Jurkat, Clone E6-1 (cell line): ENCODE measurements around the gene ABCC1.

Experiments
- DNase-seq: peaks from one replicate; pipeline ENCODE4 v3.0.0-alpha.2; 2011; ENCODE audit warnings: low read depth, low spot score
- H3K4me3 ChIP-seq: 2 replicates; pipeline ENCODE4 v1.5.1; 2011; ENCODE audit warnings: mild to moderate bottlenecking, low read length, control low read depth, moderate library complexity

ABCC1 gene

DNA sequence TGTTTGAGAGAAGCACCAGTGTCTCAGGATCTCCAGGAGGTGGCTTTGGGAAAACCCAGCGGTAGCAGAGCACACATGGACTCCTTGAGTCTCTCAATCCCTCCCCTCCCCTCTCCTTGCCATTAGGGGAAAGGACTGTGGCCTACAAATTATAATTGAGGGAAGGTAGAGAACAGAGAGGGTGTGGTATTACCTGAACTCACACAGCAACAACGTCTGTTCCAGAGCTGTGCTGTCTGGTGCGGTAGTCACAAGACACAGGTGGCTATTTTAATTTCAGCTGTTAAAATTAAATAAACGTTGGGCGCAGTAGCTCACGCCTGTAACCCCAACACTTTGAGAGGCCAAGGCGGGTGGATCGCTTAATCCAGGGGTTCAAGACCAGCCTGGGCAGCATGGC lies 163.7 kb downstream of the ABCC1 start:
- H3K4me3 ChIP-seq: no peak overlapping the region

GRCh38 chr16:16116841-16117240 lies 167.4 kb downstream of the ABCC1 start:
- no peak for DNase-seq
- no peak overlapping the region for H3K4me3 ChIP-seq

More for the DNA sequence above, 163.7 kb downstream of the ABCC1 start:
- no peak for DNase-seq

- no peak for DNase-seq
- no peak overlapping the region for H3K4me3 ChIP-seq
Measured at GRCh38 chr16:16118337-16118736, 168.9 kb downstream of the ABCC1 start.

- H3K4me3 ChIP-seq: no peak overlapping the region
- peak; percentile 45 for DNase-seq
Measured at GRCh38 chr16:16120044-16120381, 170.6 kb downstream of the ABCC1 start.

- DNase-seq: peak; percentile 57
- H3K4me3 ChIP-seq: no peak overlapping the region
Measured at GRCh38 chr16:16120382-16121184, 171.2 kb downstream of the ABCC1 start.

DNA sequence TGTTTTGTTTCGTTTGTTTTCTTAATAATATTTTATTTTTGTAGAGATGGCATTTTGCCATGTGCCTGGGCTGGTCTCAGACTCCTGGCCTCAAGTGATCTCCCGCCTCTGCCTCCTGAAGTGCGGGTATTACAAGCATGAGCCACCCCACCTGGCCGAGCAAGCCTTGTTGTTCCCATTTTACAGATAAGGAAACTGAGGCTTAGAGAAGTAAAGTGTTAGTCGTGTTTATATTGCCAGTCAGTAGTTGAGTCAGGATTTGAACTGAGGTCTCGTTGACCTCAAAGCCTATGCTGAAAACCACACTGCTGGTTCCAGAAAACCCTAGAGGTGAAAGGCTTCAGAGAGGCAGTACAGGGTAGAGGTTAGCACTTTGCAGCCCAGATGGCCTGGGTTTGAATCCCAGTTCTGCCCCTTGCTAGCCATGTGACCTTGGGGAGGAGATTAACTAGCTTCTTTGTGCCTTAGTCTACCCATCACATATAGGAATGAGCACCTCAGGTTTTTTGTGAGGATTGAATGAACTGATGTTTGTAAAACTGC lies 171.8 kb downstream of the ABCC1 start:
- H3K4me3 ChIP-seq: no peak overlapping the region
- no peak for DNase-seq

DNA sequence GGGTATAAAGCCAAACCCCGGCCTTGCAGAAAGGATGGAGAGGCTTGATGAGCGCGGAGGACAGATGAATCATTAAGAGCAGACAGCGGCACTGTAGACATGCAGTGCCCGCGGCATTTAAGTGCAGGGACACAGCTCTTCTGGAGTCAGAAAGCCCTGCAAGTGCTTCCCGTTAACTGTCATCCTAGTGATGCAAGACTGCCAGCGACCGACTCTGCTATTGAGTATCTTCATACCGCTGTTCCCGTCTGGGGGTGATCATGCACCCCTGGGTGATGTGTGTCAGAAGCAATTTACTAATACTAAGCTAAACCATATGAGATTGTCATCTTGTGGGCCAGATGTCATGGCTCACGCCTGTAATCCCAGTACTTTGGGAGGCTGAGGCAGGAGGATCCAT lies 172.8 kb downstream of the ABCC1 start:
- no peak for DNase-seq
- no peak overlapping the region for H3K4me3 ChIP-seq

DNA sequence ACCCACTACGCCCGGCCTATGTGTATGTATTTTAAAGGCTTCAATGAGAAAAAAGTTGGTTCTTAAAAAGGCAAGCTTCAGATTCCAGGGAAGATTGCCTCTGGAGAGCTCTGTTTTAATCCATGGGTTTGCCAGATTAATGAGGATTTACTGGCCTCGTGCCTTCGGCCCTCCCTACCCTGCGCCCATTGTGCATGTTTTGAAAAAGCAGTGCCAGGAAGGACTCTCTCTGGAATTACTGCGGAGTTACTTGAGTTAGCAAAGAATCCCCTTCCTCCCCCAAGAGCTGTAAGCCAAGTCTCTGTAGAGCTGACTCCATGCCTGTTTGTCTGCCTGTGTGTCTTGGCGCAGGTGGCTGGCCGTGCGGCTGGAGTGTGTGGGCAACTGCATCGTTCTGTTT lies 175.0 kb downstream of the ABCC1 start:
- no peak for DNase-seq
- no peak overlapping the region for H3K4me3 ChIP-seq

DNA sequence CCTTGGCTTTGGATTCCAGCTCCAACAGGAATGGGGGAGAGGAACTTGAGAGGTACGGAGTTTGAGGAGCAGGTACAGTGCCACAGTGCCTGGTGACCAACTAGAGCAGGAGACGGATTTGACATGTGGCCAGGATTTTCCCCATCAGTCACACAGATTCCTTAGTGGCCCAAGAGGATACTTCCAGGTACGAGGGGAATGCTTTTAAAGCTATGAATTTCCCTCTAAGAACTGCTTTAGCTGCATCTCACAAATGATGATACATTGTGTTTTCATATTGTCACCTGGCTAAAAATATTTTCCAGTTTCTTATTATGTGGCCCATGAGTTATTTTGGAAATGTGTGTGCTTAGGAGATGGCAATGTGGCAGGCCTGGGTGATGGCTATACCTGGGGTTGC lies 175.6 kb downstream of the ABCC1 start:
- no peak overlapping the region for H3K4me3 ChIP-seq
- DNase-seq: no peak

- no peak for DNase-seq
- no peak overlapping the region for H3K4me3 ChIP-seq
Measured at GRCh38 chr16:16126896-16127295, 177.5 kb downstream of the ABCC1 start.

- H3K4me3 ChIP-seq: no peak overlapping the region
- DNase-seq: peak; percentile 67
Measured at GRCh38 chr16:16127469-16128116, 178.2 kb downstream of the ABCC1 start.

DNA sequence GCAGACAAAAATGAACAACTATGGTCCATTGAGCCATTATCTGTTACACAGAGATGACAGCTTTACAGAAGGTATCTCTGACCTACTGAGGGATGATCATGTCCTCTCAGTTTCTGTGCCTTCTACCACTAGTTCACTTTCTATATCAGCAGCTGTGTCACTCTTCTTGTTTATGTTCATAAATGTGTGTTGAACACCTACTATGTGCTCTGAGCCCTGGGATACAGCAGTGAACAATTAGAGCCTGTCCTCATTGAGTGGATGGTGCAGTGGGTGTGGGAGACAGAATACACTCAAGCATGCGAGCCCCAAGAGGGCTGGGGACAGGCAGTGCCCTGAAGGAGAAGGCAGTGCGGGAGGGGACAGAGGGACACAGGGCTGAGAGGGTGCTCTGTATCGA lies 181.8 kb downstream of the ABCC1 start:
- no peak overlapping the region for H3K4me3 ChIP-seq
- no peak for DNase-seq

DNA sequence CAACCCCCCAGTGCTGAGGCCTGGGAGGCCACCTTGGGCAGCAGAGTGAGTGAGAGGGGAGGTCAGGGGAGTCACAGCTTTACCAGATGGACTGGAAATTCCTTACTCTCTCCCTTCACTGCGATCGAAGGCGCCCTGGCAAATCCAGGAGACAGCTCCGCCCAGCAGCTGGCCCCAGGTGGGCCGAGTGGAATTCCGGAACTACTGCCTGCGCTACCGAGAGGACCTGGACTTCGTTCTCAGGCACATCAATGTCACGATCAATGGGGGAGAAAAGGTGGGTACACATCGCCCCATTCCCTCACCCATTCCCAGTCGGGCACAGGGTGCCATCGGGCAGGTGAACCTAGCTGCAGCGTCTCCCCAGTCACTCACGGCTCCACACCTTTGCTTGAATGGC lies 182.2 kb downstream of the ABCC1 start:
- no peak overlapping the region for H3K4me3 ChIP-seq
- DNase-seq: no peak

- no peak overlapping the region for H3K4me3 ChIP-seq
- no peak for DNase-seq
Measured at GRCh38 chr16:16133943-16134604, 184.7 kb downstream of the ABCC1 start.

DNA sequence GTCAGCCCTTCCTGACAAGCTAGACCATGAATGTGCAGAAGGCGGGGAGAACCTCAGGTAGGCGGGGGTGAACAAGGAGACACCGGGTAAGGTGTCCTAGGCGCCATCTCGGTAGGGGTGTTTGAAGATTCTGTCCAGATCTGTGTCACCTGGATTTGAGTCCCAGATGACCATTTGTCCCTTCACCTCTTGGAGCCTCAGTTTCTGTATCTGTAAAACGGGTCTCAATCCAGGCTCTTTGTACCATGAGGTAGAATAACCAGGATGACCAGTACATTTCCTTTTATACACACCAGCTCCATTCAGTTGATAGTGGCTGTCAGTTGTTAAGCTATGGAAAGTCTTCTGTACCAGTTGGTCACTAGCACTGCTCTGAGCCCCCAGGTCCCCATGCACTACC lies 187.2 kb downstream of the ABCC1 start:
- no peak overlapping the region for H3K4me3 ChIP-seq
- DNase-seq: no peak

DNA sequence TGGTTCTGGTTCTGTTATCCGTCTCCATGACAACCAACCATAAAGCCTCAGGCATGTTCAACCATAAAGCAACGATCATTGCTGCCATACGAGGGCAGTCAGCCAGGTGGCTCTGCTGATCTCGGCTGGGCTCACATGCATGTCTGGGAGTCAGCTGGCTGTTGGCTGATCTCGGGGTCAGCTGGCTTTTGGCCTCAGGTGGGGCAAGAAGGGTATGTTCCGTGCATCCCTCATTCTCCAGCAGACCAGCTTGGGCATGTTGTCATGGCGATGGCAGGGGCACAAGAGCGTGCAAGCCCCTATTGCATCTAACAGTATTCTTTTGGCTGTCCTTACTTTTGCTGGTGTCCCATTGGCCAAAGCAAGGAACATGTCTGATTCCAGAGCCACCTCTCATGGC lies 187.7 kb downstream of the ABCC1 start:
- no peak for DNase-seq
- H3K4me3 ChIP-seq: no peak overlapping the region

DNA sequence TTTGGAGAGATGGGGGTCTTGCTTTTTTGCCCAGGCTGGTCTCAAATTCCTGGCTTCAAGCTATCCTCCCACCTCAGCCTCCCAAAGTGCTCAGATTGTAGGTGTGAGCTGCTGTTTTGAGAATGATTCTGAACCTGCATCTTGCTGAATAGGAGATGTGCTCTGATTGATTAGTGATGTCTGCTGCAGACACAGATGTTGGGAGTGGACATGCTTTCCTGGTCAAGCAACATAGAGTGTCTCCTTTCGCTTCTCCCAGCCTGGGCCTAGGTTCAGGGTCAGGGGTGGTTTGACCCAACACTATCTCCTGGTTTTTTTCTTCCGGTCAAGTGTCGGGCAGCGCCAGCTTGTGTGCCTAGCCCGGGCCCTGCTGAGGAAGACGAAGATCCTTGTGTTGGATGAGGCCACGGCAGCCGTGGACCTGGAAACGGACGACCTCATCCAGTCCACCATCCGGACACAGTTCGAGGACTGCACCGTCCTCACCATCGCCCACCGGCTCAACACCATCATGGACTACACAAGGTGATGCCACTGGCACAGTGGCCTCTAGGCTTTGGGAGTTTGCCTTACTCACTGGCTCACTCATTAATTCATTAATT lies 188.7 kb downstream of the ABCC1 start:
- H3K4me3 ChIP-seq: no peak overlapping the region
- no peak for DNase-seq

DNA sequence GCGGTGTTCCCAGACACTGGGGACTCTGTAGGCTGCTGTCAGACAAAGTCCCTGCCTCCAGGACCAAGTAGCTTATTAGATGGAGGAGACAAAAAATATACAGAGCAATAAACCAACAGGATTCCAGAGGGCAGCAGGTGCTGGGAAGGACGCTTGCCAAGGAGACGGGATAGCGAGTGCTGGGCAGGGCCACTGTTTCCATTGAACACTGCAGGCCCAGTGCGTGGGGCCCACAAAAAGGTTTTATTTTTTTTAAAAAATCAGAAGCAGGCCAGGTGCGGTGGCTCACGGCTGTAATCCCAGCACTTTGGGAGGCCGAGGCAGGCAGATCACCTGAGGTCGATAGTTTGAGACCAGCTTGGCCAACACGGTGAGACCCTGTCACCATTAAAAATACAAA lies 189.6 kb downstream of the ABCC1 start:
- DNase-seq: no peak
- H3K4me3 ChIP-seq: no peak overlapping the region

DNA sequence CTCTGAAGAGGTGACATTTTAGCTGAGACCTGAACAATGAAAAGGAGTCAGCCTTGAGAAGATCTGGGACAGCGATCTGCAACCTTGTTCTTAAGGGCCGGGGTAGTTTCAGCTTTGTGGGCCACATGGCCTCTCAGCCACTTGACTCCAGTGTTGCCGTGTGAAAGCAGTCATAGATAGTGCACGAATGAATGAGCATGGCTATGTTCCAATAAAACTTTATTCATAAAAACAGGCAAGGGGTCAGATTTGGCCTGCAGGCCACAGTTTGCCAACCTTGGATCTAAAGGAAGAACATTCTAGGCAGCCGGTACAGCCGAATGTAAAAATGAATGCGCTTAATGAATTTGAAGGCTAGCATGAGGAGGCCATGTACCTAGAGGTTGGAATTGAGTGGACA lies 190.4 kb downstream of the ABCC1 start:
- no peak for DNase-seq
- H3K4me3 ChIP-seq: no peak overlapping the region

DNA sequence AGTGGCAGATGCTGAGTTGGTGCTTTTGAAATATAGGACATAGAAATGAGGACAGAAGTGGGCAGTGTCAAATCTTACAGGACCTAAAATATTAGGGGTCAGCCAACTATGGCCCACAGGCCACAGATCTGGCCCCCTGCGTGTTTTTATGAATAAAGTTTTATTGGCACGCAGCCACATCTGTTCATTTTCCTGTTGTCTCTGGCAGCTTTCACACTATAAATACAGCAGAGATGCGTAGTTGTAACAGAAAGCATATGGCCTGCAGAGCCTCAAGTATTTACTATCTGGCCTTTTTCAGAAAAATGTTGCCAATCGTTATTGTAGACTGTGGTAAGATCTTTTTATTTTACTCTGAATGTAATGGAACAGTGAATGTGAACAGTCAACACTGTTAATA lies 191.1 kb downstream of the ABCC1 start:
- DNase-seq: no peak
- no peak overlapping the region for H3K4me3 ChIP-seq
